HG02840 (cell line): ENCODE data around the gene MCF2L.
"Not testable (repeated sequence)": the region's sequence is repeated elsewhere in the genome, so short reads cannot be mapped to it uniquely, and the experiment has no call there.

Experiments used
- ATAC-seq: cut with Tn5 transposase; IDR thresholded peaks from one replicate; pipeline ENCODE4 v1.9.1; 2021; ENCODE audit warnings: mild to moderate bottlenecking, moderate library complexity, moderate number of reproducible peaks; ENCODE audit not compliant: unreplicated experiment, low FRiP score

MCF2L gene

GRCh38 chr13:113029487-113030258, 60.7 kb downstream of the MCF2L start:
- ATAC-seq, result no peak

GRCh38 chr13:113030259-113030640, 61.2 kb downstream of the MCF2L start:
- not testable (repeated sequence) for ATAC-seq

- ATAC-seq, result no peak
These were observed 62.5 kb downstream of the MCF2L start for GRCh38 chr13:113031465-113031864.

- ATAC-seq, result no peak
These were observed 63.3 kb downstream of the MCF2L start for GRCh38 chr13:113032291-113032690.

- no peak for ATAC-seq
These were observed 64.2 kb downstream of the MCF2L start for GRCh38 chr13:113033054-113033850.

- ATAC-seq, result no peak
These were observed 65.6 kb downstream of the MCF2L start for GRCh38 chr13:113034451-113035212.

GRCh38 chr13:113035213-113035800, 66.3 kb downstream of the MCF2L start:
- no peak for ATAC-seq

- ATAC-seq, result no peak
These were observed 67.4 kb downstream of the MCF2L start for GRCh38 chr13:113036401-113036800.

- ATAC-seq, result no peak
These were observed 71.0 kb downstream of the MCF2L start for GRCh38 chr13:113040031-113040430.

- no peak for ATAC-seq
These were observed 71.7 kb downstream of the MCF2L start for GRCh38 chr13:113040597-113041292.

- ATAC-seq, result no peak
These were observed 72.3 kb downstream of the MCF2L start for GRCh38 chr13:113041293-113041690.

- ATAC-seq, result no peak
These were observed 72.9 kb downstream of the MCF2L start for GRCh38 chr13:113041896-113042295.

- ATAC-seq, result no peak
These were observed 73.4 kb downstream of the MCF2L start for GRCh38 chr13:113042456-113042855.

GRCh38 chr13:113043001-113043630, 74.1 kb downstream of the MCF2L start:
- ATAC-seq, result no peak

- ATAC-seq, result no peak
These were observed 74.9 kb downstream of the MCF2L start for GRCh38 chr13:113043931-113044330.

GRCh38 chr13:113044391-113045114, 75.5 kb downstream of the MCF2L start:
- ATAC-seq, result no peak

- ATAC-seq, result no peak
These were observed 76.5 kb downstream of the MCF2L start for GRCh38 chr13:113045251-113046127.
